GM10847 (cell line): ENCODE measurements around the gene NFKB1.

ENCODE experiments used
- POLR2A ChIP-seq: IDR thresholded peaks from 2 replicates; pipeline ENCODE4 v1.6.1; 2011; ENCODE audit not compliant: insufficient read length; ENCODE audit errors: extremely low read depth

NFKB1 gene

DNA sequence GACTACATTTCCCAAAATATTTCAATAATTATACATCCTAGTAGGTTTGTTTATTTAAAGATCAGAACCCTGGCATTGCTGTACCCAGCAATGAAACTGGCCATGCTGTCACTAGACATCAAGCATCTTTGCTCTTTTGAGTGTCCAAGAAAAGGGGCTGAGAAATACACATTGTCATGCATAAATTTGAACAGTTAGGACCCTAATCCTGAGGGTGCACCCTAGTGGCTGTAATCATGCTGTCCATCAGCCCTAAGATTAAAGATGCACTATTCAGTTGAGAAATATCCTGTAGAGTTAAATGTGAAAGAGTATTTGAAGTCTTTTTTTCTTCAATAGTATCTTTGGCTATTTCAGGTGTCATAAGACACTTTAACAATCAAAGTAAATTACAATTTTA, 108.8 kb downstream of the NFKB1 start:
- TF ChIP-seq POLR2A, result no peak

DNA sequence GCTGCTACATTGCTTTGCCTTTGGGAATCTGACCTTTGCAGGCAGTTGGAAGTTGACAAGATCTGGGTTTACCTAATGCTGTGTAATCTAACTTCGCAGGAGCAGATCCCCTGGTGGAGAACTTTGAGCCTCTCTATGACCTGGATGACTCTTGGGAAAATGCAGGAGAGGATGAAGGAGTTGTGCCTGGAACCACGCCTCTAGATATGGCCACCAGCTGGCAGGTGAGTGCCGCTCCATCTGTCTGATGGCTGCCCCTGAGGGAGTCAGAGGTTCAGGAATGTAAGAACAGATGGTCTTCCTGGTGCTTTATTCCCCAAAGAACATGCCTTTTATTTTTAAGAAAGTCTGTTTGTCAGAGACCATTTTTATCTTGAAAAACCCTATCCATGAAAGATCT, 109.3 kb downstream of the NFKB1 start:
- no peak for TF ChIP-seq POLR2A

DNA sequence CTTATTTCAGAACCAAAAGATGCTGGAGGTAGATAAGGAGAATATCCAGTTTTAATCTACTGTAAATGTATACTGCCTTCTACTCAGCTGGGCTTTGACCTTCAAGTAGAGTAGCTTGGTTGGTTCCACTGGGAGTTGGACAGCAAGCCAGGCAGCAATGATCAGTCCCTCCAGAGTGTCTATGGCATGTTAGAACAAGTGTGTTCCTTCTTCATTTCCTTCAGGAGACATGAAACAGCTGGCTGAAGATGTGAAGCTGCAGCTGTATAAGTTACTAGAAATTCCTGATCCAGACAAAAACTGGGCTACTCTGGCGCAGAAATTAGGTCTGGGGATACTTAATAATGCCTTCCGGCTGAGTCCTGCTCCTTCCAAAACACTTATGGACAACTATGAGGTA, 111.1 kb downstream of the NFKB1 start:
- TF ChIP-seq POLR2A, result no peak

DNA sequence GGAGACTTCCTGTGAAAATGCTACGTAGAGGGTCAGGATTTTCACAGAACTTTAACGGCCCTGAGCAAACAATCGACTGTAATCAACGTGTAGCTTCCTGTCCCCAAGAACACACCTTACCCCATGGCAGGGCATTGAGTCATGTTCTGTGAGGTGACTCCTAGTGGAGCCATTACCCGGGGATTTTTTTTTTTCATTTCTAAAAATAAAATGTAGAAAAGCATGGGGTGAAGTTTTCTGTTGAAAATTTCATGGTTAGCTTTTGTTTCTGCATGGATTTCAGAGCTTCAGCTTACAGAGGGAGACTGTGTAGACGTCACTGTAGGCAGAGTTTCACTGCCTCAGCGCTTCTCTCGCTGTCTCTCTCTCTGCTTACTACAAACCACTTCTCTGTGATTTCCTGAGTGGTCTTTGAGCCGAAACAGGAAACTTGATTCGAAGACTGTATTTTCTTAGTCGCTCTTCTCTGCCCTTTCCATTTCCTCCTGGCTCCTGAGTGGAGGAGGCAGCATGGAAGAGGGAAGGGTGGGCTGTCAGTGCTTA, 111.7 kb downstream of the NFKB1 start:
- no peak for TF ChIP-seq POLR2A

DNA sequence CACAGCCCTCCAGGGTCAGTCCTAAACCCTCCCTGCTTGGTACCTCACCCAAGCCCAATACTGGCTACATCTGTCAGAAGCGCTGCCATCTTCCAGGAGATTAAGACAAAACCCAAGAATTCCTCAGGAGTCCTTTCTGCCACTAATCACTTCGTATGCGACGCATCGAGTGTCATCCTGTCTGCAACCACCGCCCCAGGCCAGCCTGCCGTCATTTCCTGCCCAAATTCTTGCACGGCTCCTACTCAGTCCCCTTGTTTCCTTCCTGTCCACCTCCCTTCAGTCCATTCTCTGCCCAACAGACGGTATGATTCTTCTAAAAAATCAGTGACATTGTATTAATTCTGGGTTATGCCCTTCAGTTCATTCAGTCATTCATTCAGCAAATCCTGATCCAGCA, 113.6 kb downstream of the NFKB1 start:
- no peak for TF ChIP-seq POLR2A

DNA sequence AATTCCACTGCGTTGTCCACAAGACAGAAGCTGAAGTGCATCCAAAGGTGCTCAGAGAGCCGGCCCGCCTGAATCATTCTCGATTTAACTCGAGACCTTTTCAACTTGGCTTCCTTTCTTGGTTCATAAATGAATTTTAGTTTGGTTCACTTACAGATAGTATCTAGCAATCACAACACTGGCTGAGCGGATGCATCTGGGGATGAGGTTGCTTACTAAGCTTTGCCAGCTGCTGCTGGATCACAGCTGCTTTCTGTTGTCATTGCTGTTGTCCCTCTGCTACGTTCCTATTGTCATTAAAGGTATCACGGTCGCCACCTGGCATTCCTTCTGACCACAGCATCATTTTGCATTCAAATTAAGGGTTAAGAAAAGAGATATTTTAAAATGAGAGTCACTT, 115.5 kb downstream of the NFKB1 start:
- no peak for TF ChIP-seq POLR2A

DNA sequence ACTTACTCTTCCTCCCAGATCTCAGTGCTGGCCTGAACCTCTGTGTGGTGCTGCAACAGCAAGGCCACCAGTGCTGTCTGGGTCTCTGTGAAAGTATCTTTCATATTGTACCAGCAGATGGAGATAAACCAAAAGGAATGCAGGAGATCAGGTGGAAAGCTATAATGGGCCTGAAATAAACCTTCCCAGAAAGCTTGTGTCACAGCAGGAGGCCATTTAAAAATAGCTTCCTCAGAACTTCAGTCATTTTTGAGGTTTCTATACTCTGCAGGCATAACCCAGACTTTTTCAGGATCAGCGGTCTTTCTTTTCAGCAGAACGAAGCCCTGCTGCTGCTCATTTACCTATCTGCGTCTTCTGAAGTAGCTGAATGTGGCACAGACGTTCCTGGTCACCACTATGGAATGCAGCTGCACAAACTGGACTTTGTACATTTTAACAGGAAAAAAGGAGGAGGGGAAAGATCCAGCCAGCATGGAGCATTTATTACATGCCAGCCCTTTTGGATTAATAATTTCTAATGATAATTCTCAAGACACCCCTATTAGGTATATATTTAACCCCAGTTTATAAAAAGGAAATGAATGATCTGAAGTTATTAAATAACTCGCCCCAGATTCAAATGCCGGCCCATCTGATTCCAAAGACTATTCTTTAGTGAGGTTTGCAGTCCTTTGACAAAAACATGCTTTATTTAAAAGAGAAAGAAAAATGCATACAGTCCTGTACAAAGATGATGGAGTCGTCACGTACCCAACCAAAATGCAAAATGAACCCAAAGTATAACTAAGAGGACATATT, 119.7 kb downstream of the NFKB1 start:
- TF ChIP-seq POLR2A, result no peak

DNA sequence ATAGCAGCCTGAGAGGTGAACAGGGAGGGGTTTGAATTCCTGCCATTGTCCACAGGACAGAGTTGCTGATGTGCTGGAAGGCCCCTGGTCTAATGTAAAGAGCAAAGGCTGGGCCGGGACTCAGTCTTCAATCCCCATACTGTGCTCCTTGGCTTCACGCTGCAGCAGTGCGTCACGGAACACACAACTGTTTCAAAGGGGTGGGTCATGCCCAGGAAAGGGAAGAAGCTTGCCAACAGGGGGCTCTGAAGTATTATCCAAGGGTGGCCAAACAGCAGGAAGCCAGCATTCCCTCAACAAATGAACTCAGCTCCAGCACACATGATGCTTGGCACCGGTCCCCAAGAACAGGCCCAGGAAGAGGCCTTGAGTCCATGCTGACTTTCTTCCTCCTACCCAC, 122.5 kb downstream of the NFKB1 start:
- no peak for TF ChIP-seq POLR2A

DNA sequence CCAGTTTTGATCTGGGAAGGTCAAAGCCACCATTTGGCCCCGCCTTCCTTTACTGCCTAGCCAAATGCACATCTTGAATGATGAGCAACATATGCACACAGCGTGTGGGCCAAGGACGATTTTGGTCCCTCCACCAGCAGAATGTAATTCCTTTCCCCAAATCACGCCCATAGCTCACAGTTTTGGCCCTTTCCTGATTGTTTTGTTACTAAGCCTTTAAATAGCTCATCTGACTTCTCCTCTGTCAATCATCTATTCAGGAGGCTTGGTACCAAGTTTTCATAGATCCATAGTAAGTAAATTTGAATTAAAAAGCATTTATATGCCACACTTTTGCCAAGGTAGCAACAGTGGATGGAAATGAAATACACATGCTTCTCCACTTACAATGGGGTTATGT, 123.3 kb downstream of the NFKB1 start:
- TF ChIP-seq POLR2A, result no peak

DNA sequence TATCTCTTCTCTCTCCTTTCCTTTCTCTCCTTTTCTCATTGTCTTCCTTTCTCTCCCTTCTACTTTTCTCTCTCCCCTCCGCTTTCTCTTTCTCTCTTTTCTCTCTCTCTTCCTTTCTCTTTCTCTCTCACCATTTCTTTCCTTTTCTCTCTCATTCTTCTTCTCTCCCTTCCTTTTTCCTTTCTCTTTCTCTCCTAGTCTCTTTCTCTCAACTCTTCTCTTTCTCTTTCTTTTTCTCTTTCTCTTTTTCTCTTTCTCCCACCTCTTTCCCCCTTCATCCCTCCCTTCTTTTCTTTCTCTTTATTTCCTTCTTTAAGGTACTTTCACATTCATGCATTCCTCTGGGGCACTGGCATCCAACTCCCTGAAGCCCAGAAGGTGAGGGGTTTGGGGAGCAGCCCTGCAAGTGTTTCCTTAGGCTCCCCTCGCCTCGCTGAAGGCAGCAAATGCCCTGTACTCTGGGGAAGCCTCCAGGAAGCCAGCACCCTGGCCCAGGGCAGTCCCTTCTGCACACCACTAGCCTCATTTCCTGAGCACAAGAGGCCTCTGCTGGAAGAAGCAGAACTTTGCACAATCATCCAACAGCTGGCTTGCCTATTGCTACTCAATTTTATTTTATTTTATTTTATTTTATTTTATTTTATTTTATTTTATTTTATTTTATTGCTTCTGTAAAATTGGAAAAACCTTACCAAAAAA, 124.2 kb downstream of the NFKB1 start:
- TF ChIP-seq POLR2A, result no peak

DNA sequence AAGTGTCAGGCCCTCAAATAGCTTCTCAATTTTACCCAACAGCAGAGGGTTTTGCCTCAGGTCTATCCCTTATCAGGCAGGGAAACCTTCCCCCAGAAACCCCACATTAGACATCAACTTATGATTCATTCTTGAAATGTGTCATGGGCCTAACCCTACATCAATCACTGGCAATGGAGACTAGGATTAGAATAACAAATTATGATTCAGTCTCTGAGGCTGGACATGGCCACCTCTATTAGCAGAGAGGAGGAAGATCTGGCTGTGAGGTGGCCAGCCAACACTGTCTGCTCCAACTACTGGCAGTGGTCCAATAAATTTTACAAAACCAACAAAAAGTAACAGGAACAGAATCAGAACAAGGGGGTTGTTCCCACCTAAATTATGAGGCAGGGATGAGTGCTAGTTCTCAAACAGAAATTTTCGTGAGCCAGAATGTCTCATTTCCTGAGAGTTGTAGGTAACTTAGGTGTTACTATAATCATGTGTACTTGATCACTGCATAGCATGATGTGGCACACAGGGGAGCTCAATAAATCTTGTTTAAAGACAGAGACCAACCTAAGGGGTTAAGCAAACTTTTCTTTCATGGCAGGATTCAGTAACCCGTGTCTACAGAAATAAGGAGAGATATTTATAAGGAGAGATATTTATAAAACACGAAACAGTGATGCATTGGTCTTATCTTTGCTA, 126.8 kb downstream of the NFKB1 start:
- no peak for TF ChIP-seq POLR2A

DNA sequence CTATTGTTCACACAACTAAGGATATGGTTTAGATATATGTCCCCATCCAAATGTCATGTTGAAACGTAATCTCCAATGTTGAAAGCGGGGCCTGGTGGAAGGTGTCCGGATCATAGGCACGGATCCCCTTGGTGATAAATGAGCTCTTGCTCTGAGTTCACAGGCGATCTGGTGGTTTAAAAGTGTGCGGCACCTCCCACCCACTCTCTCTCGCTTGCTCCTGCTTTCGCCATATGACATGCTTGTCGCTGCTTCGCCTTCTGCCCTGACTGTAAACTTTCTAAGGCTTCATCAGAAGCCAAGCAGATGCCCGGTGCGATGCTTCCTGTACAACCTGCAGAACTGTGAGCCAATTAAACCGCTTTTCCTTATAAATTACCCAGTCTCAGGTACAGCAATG, 128.5 kb downstream of the NFKB1 start:
- TF ChIP-seq POLR2A, result no peak

DNA sequence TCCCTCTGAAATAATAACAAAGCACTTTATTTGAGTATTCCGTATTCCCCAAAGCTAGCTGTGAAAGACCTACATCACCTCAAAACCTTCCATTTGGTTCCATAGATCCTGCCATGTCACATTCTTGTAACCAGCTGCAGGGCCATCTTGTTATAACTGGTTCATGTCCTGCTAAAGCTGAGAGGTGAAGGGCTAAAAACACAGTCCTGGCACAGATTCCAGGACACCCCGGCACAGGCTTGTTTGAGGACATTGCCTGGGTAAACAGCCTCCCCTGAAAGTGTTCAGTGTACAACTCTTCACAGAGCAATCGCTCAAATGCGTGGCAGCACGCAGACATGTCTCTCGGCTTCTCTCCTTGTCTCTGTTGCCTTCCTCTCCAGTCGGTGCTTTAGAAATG, 130.5 kb downstream of the NFKB1 start:
- TF ChIP-seq POLR2A, result no peak

DNA sequence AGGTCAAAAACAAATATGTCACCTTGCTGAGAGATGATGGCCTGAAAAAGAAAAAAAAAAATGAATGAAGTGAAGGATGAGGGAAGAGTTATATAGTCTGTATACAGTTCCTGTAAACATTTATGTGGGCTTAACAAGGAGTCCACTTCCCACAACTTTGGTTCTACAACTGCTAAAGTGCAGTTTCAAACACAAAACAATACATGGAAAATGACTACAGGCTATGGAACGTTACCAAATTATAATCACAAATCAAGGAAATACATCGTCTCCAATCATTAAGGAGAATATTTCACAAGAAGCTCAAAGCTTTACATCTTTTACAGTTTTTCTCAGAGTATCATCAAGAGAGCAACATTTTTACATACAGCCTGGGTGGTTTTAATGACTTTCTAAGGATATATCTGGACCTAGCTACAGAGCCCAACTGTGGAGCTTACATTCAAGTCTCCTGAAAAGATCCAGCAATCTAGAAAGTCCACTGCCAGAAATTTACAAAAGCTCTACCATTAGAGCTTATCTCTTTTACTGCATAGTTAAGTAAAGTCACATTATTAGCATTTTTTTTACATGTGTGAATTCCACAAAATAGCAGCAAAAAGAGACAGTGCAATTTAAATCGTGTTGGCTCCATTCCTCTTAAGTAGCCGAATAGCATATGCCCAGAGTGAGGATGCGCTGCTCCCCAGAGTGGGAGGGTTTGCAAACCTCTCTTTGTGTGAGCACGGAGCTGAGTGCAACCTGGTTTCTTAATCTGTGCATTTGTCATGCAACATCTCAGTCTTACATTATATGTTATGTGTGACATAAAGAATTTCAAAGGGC, 131.3 kb downstream of the NFKB1 start:
- no peak for TF ChIP-seq POLR2A

DNA sequence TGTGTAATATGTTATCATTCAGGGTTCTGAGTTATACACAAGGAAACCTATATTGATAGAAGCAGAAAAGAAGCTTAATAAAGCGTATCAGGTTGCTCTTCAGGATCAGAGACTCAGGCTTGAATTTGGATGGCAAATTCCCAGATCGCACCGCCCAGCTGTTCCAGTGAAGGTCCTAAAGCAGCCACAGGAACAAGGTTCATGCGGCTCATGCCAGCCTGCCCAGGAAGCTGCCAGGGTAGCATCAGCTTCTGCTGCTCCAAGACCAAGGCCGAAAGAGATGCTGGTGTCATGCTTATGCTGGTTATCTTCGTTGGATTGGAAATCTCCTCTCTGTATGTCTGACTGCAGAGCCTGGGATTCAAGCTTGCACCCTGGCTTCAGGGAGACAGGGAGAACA, 131.9 kb downstream of the NFKB1 start:
- TF ChIP-seq POLR2A, result no peak
